ENCODE results near the gene GREM2.

The GREM2 gene

GRCh38 chr1:240611619-240612480, at the start of gene GREM2:
TSS of gene GREM2 (minus strand) at chr1:240612155. CDS start at chr1:240493475, 118,680 bp downstream.
- DNase-seq = peak; percentile 42

GRCh38 chr1:240658312-240658960, 46.5 kb upstream of the GREM2 start:
- DNase-seq = no peak

GRCh38 chr1:240656531-240656930, 44.6 kb upstream of the GREM2 start:
- DNase-seq = no peak

- no peak for DNase-seq
These were observed 41.0 kb upstream of the GREM2 start for GRCh38 chr1:240652961-240653409.

GRCh38 chr1:240652549-240652948, 40.6 kb upstream of the GREM2 start:
- DNase-seq = no peak

GRCh38 chr1:240650877-240651276, 38.9 kb upstream of the GREM2 start:
- no peak for DNase-seq

GRCh38 chr1:240649733-240650721, 38.1 kb upstream of the GREM2 start:
- DNase-seq = no peak

GRCh38 chr1:240646571-240647240, 34.8 kb upstream of the GREM2 start:
- no peak for DNase-seq

GRCh38 chr1:240644732-240645131, 32.8 kb upstream of the GREM2 start:
- DNase-seq = no peak

- no peak for DNase-seq
These were observed 23.7 kb upstream of the GREM2 start for GRCh38 chr1:240635466-240636256.

GRCh38 chr1:240630409-240630808, 18.5 kb upstream of the GREM2 start:
- DNase-seq = no peak

GRCh38 chr1:240621249-240621648, 9.3 kb upstream of the GREM2 start:
- DNase-seq = no peak

GRCh38 chr1:240619906-240620621, 8.1 kb upstream of the GREM2 start:
- DNase-seq = no peak

GRCh38 chr1:240619357-240619756, 7.4 kb upstream of the GREM2 start:
- no peak for DNase-seq

GRCh38 chr1:240618946-240619345, 7.0 kb upstream of the GREM2 start:
- DNase-seq = no peak

GRCh38 chr1:240616018-240616417, 4.1 kb upstream of the GREM2 start:
- no peak for DNase-seq

- no peak for DNase-seq
These were observed 1.6 kb upstream of the GREM2 start for GRCh38 chr1:240613356-240614142.

GRCh38 chr1:240612811-240613210, 856 bp upstream of the GREM2 start:
- DNase-seq = no peak

GRCh38 chr1:240611228-240611618, 732 bp downstream of the GREM2 start:
- no peak for DNase-seq

- no peak for DNase-seq
These were observed 1.3 kb downstream of the GREM2 start for GRCh38 chr1:240610636-240611035.
